ENCODE data around the gene PROM2. TPM values are rescaled to one million over a fixed set of nuclear protein-coding genes. Genes with fewer than 3 reads are reported as not detected.

The PROM2 gene
- total RNA-seq, 1 donor from 2014 or later, result 5.4 TPM

DNA sequence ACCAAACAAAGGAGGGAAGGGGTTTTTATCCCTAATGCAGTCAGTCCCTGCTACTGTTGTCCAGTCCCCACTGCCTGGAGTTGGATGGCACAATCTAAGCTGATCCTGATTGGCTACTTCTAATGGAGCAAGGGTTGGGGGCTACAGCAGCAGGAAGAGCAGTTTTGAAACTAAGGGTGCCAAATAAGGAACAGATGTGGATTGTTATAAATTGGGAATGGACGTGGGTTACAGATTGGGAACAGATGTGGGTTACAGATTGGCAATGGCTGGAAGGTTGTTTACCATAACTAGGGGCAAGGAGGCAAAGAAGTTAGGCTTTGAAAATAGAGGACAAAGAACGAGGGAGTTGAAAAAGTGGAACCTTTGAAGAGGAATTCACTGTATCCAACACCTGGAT lies 16.0 kb upstream of the PROM2 start:
- no peak for DNase-seq
- TF ChIP-seq CTCF (IDR thresholded peaks at IDR 0.05; ENCODE audit: partially characterized antibody, unreplicated experiment), result no peak
- Mint-ChIP-seq H3K36me3 (ENCODE audit: unreplicated experiment) (peaks cover 9% of the 10 kb centered on the region), H3K4me1 (ENCODE audit: low read depth, unreplicated experiment) (no peaks in the 10 kb centered on the region), H3K9me3 (ENCODE audit: unreplicated experiment) (peaks cover 9% of the 10 kb centered on the region), H3K27ac (ENCODE audit: unreplicated experiment) (peak overlapping the region; percentile 37), H3K27me3 (ENCODE audit: unreplicated experiment) (peaks cover 2% of the 10 kb centered on the region), H3K4me3 (ENCODE audit: unreplicated experiment) (no peak overlapping the region)

DNA sequence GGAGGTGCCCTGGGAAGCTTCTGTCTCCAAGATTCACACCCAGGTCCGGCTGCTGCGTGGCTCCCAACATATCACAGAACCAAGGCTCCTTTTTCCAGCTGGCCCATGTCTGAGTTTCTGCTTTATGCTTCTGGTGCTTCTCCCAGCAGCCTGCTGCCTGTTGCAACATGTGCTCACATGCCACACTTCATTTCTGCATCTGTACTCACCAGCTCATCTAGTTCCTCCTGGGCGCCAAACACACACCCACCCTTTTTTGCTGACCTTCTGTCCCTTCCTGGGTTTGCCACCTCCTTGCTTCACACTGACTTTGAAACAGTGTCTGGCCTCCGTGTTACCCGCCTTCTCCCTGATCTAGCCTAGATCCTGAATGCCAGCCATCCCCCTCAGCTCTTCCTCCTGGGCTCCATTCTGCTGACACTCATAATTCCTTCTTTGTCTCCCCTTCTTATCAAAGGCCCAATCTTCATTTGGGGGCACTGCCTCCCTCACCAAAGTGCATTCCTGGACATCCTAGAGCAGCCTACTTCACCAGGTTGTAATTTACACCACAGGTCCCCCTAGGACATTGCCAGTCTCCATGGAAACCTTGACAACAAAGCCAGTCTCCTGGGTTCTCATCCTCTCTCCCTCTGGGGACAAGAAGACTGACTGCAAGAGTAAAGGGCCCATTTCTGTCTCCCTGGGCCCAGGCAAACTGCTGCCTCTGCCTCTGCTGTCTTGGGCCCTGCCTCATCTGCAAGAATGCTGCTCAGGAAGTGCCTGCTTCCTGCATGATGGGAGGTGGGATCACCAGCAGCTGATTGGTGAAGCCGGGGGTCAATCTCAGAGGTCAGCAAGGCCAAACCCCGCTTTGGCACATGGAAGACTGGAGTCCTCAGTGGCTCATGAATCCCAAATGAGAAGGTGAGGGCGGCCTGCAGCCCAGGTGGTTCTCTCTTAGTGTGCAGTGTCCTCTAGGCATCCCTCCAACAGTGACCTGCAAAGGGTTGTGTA lies 13.9 kb upstream of the PROM2 start:
- no peak for DNase-seq
- no peaks in the 10 kb centered on the region for H3K4me1 Mint-ChIP-seq (ENCODE audit: low read depth, unreplicated experiment)
- no peak for TF ChIP-seq CTCF (IDR thresholded peaks at IDR 0.05; ENCODE audit: partially characterized antibody, unreplicated experiment)
- H3K9me3 Mint-ChIP-seq (ENCODE audit: unreplicated experiment), result peaks cover 7% of the 10 kb centered on the region
- H3K4me3 Mint-ChIP-seq (ENCODE audit: unreplicated experiment), result no peak overlapping the region
- peaks cover 9% of the 10 kb centered on the region for H3K36me3 Mint-ChIP-seq (ENCODE audit: unreplicated experiment)
- no peak overlapping the region for H3K27ac Mint-ChIP-seq (ENCODE audit: unreplicated experiment)
- H3K27me3 Mint-ChIP-seq (ENCODE audit: unreplicated experiment), result peaks cover 6% of the 10 kb centered on the region

- Mint-ChIP-seq H3K4me1 (ENCODE audit: low read depth, unreplicated experiment) (no peaks in the 10 kb centered on the region), H3K27me3 (ENCODE audit: unreplicated experiment) (peaks cover 6% of the 10 kb centered on the region), H3K4me3 (ENCODE audit: unreplicated experiment) (no peak overlapping the region), H3K27ac (ENCODE audit: unreplicated experiment) (no peak overlapping the region), H3K36me3 (ENCODE audit: unreplicated experiment) (peaks cover 9% of the 10 kb centered on the region), H3K9me3 (ENCODE audit: unreplicated experiment) (peaks cover 7% of the 10 kb centered on the region)
- TF ChIP-seq CTCF (IDR thresholded peaks at IDR 0.05; ENCODE audit: partially characterized antibody, unreplicated experiment), result no peak
- no peak for DNase-seq
These were observed 12.6 kb upstream of the PROM2 start for GRCh38 chr2:95261602-95262001.

DNA sequence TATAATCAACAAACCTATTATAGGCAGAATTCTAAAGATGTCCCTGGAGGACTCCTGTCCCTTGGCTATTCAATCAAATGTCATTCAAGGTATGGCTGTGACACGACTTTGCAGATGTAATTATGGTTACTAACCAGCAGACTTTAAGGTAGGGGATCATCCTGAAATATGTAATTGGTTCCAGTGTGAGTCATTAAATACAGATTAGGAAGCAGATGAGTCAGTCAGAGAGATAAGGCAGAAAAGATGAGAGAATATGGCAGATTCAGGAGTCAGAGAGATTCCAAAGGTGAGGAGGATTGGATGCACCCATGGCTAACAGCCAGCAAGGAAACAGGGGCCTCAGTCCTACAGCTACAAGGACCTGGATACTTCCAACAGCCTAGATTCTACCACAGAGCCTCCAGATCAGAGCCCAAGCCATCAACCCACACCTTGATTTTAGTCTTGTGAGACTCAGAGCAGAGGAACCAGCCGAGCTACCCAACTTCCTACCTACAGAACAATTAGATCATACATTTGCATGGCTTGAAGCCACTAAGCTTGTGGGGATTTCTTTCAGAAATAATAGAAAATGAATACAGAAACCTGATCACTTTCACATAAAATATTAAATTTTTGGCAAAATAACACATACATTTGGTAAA lies 11.2 kb upstream of the PROM2 start:
- Mint-ChIP-seq H3K36me3 (ENCODE audit: unreplicated experiment) (peaks cover 9% of the 10 kb centered on the region), H3K27ac (ENCODE audit: unreplicated experiment) (no peak overlapping the region), H3K4me3 (ENCODE audit: unreplicated experiment) (no peak overlapping the region), H3K27me3 (ENCODE audit: unreplicated experiment) (peaks cover 6% of the 10 kb centered on the region), H3K4me1 (ENCODE audit: low read depth, unreplicated experiment) (no peaks in the 10 kb centered on the region), H3K9me3 (ENCODE audit: unreplicated experiment) (peaks cover 5% of the 10 kb centered on the region)
- no peak for DNase-seq
- TF ChIP-seq CTCF (IDR thresholded peaks at IDR 0.05; ENCODE audit: partially characterized antibody, unreplicated experiment), result no peak

GRCh38 chr2:95264624-95265023 lies 9.6 kb upstream of the PROM2 start:
- Mint-ChIP-seq H3K4me1 (ENCODE audit: low read depth, unreplicated experiment) (no peaks in the 10 kb centered on the region), H3K36me3 (ENCODE audit: unreplicated experiment) (peaks cover 5% of the 10 kb centered on the region), H3K27ac (ENCODE audit: unreplicated experiment) (no peak overlapping the region), H3K4me3 (ENCODE audit: unreplicated experiment) (no peak overlapping the region), H3K9me3 (ENCODE audit: unreplicated experiment) (no peaks in the 10 kb centered on the region), H3K27me3 (ENCODE audit: unreplicated experiment) (peaks cover 6% of the 10 kb centered on the region)
- no peak for TF ChIP-seq CTCF (IDR thresholded peaks at IDR 0.05; ENCODE audit: partially characterized antibody, unreplicated experiment)
- DNase-seq, result no peak
